ENCODE data around the gene TCP1.
"Not testable (repeated sequence)": the region's sequence is repeated elsewhere in the genome, so short reads cannot be mapped to it uniquely, and the experiment has no call there.

TCP1 gene

DNA sequence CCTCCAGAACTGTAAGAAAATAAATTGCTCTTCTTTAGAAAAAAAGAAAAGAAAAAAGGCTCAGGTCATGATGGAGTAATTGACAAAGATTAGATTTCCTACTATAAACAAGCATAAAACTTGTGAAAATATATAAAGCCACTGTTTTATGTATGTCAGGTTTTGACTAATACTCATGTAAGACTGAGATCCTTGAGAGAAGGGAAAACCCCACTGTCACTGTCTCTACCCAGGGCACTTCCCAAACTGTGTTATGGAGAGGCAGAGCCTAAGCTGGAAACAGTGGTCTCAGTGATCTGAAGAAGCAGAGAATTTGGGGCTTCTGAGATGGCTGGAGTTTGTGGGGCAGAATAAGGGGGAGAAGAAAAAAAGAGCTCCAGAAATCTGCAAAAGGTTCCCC lies 19.9 kb downstream of the TCP1 start:
- DNase-seq = no peak

DNA sequence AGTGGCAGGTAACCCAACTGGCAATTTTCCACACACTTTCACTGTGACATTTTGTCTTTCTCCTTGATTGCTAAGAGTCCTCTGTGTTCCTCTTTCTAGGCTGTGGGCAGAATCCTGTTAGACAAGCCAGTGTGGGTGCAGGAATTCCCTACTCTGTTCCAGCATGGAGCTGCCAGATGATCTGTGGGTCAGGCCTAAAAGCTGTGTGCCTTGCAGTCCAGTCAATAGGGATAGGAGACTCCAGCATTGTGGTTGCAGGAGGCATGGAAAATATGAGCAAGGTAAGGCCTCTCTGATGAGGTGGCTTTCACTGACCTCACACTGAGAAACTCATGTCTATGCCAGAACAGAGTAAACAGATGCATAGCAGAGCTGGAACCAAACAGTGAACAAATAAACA lies 22.5 kb downstream of the TCP1 start:
- no peak for DNase-seq

- peak; percentile 65 for DNase-seq
Measured at GRCh38 chr6:159762681-159763293, 26.6 kb downstream of the TCP1 start.

DNA sequence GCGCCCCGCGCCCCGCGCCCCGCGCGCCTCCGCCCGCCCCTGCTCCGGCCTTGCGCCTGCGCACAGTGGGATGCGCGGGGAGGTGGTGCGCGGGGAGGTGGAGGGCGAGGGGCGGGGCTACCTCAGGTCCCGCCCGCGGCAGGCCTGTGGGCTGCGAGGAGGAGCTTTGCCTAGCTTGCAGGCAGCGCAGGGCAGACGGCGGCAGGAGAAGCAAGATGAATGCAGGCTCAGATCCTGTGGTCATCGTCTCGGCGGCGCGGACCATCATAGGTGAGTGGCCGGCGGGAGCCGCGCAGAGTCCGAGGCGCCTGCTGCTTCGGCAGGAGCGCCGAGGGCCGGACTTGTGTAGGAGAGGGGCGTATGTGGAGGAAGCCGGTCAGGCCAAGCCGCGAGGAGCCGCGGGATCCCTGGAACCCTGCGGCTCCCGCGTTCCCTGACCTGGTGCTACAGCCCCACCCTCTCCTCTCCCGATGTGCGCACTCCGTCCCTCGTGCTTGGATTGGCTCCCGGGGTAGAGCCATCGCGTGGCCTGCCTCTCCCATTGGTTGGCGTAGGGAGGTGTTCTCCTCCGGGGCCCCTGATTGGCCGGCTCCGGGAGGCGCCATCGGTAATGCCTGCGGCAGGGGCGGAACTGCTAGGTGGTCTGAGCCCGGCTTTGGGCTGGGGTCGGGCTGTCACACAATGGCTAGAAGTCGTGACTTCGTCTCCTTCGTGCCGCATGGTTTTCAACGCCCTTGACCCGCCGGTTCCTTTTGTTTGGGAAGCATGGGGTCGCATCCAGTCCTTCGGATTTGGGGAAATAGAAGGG lies 27.3 kb downstream of the TCP1 start, which contains the start of gene ACAT2:
Gene ACAT2, plus strand, starts transcription at position 173 of the 808 bp plus-strand sequence. Its CDS starts 43 bp downstream, at position 216.
- peak; percentile 95 for DNase-seq

GRCh38 chr6:159761129-159761872 lies 28.1 kb downstream of the TCP1 start:
- no peak for DNase-seq

DNA sequence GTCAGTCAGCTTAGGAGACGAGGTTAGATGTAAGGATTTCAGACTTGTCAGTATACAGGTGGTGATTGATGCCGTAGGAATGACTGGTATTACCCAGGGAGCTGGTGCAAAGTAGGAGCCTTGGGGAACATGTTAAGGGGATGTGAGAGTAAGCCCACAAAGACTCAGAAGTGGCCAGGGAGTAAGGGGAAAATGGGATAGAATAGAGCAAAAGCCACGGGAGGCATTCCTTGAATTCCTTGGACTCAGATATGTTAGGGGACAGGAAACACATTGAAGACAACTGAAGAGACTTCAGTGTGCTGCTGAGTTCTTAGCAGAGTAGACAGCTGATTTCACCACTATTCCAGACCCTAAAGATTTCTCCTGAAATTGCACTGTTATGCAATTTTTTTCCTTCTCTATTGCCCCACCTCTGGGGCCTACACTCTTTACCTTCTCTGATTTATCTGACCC lies 28.8 kb downstream of the TCP1 start:
- no peak for DNase-seq

- no peak for DNase-seq
Measured at GRCh38 chr6:159759645-159760044, 29.8 kb downstream of the TCP1 start.

- no peak for DNase-seq
Measured at GRCh38 chr6:159758031-159759001, 31.1 kb downstream of the TCP1 start.

- no peak for DNase-seq
Measured at GRCh38 chr6:159756508-159756907, 32.9 kb downstream of the TCP1 start.

DNA sequence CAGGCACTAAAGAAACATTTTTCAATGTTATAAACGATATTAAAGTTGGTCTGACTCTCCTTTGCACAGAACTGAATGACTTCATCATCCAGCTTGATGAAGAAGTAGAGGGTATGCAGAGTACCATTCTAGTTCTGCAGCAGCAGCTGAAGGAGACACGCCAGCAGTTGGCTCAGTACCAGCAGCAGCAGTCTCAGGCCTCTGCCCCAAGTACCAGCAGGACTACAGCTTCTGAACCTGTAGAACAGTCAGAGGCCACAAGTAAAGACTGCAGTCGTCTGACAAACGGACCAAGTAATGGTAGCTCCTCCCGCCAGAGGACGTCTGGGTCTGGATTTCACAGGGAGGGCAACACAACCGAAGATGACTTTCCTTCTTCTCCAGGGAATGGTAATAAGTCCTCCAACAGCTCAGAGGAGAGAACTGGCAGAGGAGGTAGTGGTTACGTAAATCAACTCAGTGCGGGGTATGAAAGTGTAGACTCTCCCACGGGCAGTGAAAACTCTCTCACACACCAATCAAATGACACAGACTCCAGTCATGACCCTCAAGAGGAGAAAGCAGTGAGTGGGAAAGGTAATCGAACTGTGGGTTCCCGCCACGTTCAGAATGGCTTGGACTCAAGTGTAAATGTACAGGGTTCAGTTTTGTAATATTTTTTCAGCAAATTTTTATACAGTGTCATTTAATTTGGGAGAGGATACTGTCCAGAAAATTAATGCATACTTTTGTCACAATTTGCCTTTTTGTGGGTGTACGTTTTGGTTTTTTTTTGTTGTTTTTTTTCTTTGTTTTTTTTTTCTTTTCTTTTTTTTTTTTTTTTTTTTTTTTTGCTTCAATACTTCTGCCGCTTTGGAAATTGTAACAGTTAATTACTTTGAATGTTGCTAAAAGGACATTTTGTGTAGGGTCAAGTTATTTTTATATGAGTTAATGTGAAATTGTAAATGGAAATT lies 34.2 kb downstream of the TCP1 start:
- DNase-seq = no peak

- no peak for DNase-seq
Measured at GRCh38 chr6:159754401-159754800, 35.0 kb downstream of the TCP1 start.

- no peak for DNase-seq
Measured at GRCh38 chr6:159753081-159753872, 36.1 kb downstream of the TCP1 start.

- DNase-seq = no peak
Measured at GRCh38 chr6:159751448-159751847, 38.0 kb downstream of the TCP1 start.

GRCh38 chr6:159748127-159748526 lies 41.3 kb downstream of the TCP1 start:
- not testable (repeated sequence) for DNase-seq

DNA sequence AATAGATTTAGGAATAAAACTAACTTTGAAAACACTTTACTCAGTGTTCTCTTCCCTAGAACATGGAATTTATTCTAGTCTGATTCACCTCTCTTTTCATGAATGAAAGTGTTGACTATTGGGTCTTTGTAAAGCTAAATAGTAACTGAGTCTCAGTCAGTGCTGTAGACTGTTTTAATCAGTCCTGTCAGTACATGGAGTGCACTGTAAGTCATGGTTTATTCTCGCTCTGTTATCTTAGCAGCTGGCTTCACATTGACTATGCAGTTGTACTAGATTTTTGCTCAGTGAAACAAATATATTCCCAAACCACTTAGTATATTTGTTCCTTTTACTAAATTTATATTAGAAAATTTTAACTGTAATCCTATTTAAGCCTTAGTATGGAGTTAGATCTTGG lies 42.6 kb downstream of the TCP1 start:
- no peak for DNase-seq

- DNase-seq = no peak
Measured at GRCh38 chr6:159745081-159745480, 44.3 kb downstream of the TCP1 start.

DNA sequence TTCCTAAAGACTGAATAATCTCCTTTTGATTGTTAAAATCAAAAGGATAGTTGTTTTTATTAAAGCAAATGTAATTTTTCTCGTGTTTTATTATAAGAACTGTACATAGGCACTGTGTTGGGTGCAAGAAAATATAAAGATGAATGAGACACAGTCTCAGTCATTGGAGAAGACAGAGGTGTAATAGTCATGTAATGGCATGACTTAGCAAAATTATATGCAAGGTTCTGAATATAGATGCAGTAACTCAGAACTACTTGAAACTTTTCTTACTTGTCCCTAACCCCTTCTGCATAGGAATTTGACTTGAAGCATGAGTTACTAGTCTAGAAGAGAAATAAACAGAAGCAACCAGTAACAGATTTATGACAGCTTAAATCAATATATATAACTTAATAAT lies 47.2 kb downstream of the TCP1 start:
- DNase-seq = no peak

- no peak for DNase-seq
Measured at GRCh38 chr6:159739341-159739740, 50.1 kb downstream of the TCP1 start.

DNA sequence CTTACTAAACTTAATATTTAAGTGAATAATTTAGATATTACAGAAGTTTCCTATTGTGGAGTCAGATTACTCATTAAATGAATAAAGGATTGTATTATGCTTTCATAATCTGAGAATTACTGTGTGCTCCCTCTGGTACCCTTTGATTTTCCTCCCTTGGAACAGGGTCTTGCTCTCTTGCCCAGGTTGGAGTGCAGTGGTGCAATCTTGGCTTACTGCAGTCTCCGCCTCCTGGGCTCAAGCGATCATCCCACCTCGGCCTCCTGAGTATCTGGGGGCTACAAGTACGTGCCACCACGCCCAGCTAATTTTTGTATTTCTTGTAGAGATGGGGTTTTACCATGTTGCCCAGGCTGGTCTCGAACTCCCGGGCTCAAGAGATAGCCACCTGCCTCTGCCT lies 52.5 kb downstream of the TCP1 start:
- no peak for DNase-seq

DNA sequence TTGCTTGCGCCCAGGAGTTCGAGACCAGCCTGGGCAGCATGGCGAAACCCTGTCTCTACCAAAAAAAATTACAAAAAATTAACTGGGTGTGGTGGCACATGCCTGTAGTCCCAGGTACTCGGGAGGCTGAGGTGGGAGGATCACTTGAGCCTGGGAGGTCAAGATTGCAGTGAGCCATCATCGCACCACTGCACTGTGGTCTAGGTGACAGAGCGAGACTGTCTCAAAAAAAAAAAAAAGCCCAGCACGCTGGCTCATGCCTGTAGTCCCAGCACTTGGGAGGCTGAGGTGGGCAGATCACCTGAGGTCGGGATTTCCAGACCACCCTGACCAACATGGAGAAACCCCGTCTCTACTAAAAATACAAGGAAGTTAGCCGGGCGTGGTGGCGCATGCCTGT lies 56.0 kb downstream of the TCP1 start:
- not testable (repeated sequence) for DNase-seq

All from CD4-positive, alpha-beta T cell treated with Interleukin-17A for 1 hour (primary cell).